SIG-M5 treated with dmso at 0.1 percent for 504 hours (cell line): ENCODE data around the gene HERC4.
"Not testable (repeated sequence)": the region's sequence is repeated elsewhere in the genome, so short reads cannot be mapped to it uniquely, and the experiment has no call there.

Experiments
- DNase-seq: peaks from one replicate; lab custom pipeline; 2025; ENCODE audit not compliant: unreplicated experiment; lab: John Stamatoyannopoulos, UW

HERC4 gene

DNA sequence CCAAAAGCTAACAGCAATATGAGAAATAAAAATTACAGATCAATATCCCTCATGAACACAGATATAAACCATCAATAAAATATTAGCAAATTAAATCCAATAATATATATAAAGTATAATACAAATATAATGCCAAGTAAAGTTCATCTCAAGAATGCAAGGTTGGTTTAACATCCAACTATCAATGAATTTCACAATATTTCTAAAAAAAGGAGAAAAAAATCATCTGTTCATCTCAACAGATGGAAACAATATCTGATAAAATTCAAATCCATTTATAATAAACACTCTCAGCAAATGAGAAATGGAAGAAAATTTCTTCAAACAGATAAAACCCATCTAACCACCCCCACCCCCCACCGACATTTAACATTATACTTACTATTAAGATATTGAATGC lies 103.8 kb downstream of the HERC4 start:
- no peak for DNase-seq

GRCh38 chr10:67969875-67970274 lies 105.2 kb downstream of the HERC4 start:
- DNase-seq, result no peak

- DNase-seq, result not testable (repeated sequence)
Measured at GRCh38 chr10:67966035-67966434, 109.0 kb downstream of the HERC4 start.

DNA sequence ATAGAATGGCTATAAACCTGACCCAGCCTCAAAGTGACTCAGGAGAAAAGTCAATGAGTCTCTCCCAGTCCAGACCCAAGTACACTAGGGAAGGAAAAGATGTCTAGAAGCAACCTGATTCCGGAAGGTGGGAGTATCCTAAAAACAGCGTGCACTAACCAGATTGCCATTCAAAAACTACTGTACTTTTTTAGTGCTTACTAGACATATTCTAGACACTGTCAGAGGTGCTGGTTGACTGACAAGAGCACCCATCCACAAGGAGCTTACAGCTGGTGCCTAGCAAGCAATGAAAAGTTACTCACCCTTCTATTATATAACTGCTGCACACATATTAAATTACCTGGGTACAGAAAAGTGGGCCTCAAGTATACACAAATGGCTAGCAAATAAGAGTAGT lies 109.6 kb downstream of the HERC4 start:
- no peak for DNase-seq

DNA sequence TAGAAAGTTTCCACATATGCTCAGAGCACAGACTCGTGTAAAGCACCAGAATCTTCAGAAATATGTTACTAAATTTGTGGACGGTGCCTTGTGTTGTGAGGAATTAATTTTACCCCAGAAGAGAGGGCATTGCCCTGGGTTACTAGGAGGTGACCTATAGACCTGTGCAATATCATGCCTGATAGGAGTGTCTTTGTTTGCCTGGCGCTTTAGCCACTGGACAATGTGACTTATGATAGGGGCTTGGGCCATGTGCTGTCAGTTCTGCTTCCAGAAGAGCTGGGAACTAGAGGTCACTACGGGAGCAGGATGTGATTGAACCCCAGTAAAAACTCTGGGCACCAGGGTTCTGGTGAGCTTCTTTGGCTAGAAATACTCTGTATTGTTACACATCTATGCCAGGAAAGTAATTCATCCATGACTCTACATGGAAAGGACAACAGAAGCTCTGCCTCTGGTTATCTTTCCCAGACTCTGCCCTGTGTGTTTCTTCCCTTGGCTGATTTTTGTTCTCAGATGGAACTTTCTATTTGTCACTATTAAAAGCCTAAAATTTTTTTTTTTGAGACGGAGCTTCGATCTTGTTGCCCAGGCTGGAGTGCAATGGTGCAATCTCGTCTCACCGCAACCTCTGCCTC lies 115.1 kb downstream of the HERC4 start:
- DNase-seq, result no peak

DNA sequence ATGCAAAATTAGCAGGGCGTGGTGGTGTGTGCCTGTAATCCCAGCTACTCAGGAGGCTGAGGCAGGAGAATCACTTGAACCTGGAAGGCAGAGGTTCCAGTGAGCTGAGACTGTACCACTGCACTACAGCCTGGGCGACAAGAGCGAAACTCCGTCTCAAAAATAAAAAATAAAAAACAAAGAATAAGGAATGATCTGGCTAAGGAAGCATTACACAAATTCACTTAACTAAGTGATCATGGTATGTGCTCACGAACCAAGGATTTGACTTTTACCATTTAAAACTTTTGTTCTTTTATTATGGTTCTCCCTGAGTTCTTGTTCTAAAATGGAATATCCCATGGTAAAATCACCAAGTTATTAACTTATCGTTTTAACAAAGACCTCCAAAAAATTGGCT lies 119.5 kb downstream of the HERC4 start:
- no peak for DNase-seq

DNA sequence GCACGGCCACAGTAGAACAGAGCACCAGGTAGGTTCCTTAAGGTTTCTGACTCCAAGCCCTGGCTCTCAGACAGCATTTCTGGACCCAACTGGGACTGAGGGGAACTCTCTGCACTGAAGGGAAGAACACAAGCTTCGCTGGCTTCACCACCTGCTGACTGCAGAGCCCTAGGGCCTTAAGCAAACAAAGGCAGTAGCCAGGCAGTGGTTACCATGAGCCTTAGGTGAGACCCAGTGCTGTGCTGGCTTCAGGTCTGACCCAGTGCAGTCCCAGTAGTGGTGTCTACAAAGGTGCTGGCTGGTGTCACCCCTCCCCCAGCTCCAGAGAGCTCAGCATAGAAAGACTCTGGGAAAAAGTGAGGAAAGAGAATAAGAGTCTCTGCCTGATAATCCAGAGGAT lies 131.2 kb downstream of the HERC4 start:
- DNase-seq, result no peak

DNA sequence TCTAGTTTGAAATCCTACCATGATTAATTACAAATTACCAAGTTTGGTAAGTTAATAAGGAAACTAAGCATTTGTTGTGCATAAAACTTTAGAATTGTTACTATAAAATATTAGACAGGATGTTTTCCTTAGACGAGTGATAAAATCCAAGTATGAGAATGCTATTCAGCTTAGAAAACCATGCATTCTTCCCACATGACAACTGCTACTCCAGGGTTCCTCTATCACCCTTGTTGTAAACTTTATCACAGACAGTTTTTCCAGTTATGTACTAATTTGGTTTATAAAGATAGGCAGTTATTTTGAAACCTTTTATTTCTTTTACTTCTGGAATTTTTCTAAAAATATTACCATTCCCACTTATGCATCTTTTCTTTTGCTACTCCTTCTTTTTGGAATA lies 138.7 kb downstream of the HERC4 start:
- no peak for DNase-seq

- no peak for DNase-seq
Measured at GRCh38 chr10:67935223-67935622, 139.9 kb downstream of the HERC4 start.

DNA sequence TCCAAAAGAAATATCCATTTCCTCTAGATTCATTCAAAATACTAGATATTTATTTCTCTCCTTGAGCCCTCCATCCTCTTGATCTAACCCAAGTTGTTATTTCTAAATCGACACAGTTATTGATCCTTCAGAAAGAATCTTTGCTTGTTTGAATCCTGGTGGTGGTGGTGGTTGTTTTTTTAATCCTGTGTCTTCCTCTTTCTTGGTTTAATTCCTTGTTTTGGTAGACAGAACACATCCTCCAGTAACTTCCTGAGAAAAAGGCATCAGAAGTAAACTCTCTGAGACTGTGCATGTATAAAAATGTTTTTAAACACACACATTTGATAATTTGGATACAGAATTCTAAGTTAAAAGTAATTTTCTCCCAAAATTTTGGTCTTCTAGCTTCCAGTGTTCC lies 140.7 kb downstream of the HERC4 start:
- DNase-seq, result no peak

- DNase-seq, result no peak
Measured at GRCh38 chr10:67933199-67933598, 141.9 kb downstream of the HERC4 start.

DNA sequence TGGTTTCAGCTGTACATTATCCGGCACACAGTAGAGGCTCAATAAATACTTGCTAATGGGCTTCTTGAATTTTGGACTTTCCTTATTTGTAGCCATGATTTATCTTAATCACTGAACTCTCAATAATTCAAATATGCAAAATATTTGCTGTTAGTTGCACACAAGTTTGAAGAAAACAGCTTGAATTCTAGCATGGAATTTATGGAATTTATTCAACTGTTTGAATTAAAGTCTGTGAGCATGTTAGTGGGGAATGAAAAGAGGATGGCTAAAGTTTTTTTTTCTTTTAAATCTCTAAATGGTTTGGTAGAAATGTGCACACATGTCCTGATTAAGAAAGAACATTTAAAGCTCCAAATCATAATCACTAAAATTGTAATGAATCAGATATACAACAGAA lies 148.1 kb downstream of the HERC4 start:
- DNase-seq, result no peak

- DNase-seq, result no peak
Measured at GRCh38 chr10:67925449-67926005, 149.6 kb downstream of the HERC4 start.

DNA sequence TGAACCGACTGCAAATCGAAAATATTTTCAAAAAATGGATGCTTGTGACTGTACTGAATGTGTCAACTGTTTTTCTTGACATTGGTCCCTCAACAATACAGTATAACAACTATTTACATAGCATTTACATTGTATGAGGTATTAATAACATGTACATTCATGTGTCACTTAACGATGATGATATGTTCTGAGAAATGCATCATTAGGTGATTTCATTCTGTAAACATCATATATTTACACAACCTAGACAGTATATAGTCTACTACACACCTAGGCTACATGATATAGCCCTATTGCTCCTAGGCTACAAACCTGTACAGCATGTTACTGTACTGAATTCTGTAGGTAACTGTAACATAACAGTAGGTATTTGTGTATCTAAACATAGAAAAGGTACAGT lies 150.9 kb downstream of the HERC4 start:
- DNase-seq, result no peak

DNA sequence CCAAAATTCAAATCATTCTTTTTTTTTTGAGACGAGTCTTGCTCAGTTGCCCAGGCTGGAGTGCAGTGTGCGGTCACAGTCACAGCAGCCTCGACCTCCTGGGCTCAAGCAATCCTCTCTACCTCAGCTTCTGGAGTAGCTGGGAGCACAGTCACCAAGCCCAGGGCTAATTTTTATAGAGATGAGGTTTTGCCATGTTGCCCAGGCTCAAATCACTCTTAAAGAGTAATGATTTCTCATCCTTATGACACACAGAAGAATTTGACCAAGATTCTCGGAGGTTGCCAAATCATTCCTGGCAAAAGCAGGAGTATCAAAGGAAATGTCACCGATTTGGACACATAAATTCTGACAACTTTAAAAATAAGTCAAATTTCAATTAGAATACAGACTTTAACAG lies 151.5 kb downstream of the HERC4 start:
- DNase-seq, result no peak

DNA sequence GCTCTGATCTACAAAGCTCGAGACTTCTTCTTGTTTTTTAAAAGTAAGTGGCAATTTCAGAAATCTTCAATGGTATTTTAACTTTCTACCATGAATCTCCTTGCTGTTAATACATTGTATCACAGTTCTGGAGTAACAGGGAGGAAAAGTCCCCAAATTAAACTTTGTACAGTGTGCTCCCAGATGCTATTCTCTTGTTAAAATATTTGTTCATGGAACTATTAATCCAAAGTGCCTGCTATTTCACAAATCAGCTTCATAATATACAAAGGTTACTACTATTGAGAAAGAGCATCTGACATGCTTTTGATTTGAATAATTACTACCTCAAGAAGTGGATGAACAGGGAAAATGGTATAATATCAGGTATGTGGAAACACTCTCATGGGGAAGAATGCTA lies 154.0 kb downstream of the HERC4 start:
- no peak for DNase-seq

DNA sequence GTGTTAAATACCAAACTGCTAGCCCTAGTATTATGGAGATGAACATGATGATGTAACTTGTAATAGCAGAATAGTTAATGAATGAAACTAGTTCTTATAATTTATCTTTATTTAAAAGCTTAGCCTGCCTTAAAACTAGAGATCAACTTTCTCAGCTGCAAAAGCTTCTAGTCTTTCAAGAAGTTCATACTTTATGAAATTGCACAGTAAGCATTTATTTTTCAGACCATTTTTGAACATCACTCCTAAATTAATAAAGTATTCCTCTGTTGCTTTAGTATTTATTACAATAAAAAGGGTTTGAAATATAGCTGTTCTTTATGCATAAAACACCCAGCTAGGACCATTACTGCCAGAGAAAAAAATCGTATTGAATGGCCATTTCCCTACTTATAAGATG lies 157.4 kb downstream of the HERC4 start:
- no peak for DNase-seq

DNA sequence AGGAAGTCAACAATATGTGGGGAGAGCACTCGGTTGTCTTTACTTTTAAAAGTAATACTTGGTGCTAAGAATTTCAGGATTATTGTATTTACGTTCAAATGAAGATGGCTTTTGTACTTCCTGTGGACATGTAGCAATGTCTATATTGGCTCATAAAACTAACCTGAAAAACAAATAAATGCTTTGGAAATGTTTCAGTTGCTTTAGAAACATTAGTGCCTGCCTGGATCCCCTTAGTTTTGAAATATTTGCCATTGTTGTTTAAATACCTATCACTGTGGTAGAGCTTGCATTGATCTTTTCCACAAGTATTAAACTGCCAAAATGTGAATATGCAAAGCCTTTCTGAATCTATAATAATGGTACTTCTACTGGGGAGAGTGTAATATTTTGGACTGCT lies 157.9 kb downstream of the HERC4 start:
- no peak for DNase-seq

DNA sequence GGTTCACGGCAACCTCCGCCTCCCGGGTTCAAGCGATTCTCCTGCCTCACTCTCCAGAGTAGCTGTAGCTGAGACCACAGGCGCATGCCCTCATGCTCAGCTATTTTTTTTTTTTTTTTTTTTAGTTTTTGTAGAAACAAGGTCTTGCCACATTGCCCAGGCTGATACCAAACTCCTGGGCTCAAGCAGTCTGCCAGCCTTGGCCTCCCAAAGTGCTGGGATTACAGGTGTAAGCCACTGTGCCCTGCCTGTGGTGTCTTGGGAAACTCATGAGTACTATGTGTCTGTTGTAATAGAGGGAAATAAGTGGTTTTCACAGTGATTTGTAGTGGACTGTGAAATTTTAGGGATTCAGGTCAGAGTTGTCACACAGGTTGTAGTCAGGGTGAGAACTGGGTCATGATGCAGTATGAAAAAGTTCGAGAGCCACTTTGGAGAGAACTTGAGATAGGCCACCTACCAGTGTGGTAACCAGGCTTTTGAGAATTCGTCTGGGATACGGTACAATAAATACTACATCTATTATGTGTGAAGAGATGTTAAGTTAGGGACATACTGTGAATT lies 160.2 kb downstream of the HERC4 start:
- DNase-seq, result no peak

DNA sequence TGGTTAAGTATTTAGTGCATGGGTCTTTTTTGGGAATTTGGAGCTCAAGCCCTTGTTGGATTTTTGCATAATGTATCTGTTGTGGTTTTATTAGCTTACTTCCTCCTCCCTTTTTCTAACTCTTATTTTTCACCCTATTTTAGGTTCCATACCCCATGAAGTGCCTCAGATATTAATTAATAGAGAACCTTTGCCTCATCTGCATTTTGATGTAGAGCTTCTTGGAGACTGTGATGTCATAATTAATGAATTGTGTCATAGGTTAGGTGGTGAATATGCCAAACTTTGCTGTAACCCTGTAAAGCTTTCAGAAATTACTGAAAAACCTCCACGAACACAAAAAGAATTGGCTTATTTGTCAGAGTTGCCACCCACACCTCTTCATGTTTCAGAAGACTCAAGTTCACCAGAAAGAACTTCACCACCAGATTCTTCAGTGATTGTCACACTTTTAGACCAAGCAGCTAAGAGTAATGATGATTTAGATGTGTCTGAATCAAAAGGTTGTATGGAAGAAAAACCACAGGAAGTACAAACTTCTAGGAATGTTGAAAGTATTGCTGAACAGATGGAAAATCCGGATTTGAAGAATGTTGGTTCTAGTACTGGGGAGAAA lies 162.6 kb downstream of the HERC4 start:
- DNase-seq, result no peak

DNA sequence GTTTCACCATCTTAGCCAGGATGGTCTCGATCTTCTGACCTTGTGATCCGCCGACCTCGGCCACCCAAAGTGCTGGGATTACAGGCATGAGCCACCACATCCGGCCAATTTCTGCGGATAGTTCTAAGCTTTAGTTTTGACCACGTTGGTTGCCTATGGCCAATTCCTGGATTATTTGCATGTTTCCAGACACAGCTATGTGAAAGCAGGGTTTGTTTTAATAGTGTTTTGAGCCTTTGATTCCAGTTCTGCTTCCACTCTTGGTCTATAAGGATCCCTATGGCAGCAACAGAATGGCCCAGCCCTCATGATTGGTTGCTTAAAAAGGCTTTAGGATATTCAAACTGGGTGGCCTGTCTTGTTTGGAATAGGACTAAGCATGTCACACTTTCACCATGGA lies 171.5 kb downstream of the HERC4 start:
- no peak for DNase-seq

DNA sequence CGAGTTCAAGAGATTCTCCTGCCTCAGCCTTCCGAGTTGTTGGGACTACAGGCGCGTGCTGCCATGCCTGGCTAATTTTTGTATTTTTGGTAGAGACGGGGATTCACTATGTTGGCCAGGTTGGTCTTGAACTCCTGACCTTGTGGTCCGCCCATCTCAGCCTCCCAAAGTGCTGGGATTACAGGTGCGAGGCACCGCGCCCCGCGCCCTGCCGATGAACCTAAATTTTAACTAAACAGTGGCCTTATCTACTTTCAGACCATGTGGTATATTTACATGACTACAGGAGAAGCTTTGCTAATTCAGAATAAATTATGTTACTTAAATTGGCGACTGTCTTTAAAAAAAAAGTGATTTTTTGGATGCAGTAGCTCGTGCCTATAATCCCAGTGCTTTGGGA lies 181.4 kb downstream of the HERC4 start:
- no peak for DNase-seq
